HG03095 (cell line): ENCODE results near the gene GKN2.
"Not testable (repeated sequence)": the region's sequence is repeated elsewhere in the genome, so short reads cannot be mapped to it uniquely, and the experiment has no call there.

Source experiments
- ATAC-seq: cut with Tn5 transposase; IDR thresholded peaks from one replicate; pipeline ENCODE4 v1.9.1; 2021; ENCODE audit warnings: moderate library complexity; ENCODE audit not compliant: unreplicated experiment

GKN2 gene

GRCh38 chr2:68895981-68896380, 56.7 kb downstream of the GKN2 start:
- not testable (repeated sequence) for ATAC-seq
